Stimulated activated CD4-positive, alpha-beta T cell treated with anti-CD3 and anti-CD28 coated beads, TNF-alpha, amount 100 ng/mL, for 4 hours (primary cell): ENCODE results near the gene LRRC8C.
A peak's percentile ranks its signal among the peaks of the same experiment; 100 is the strongest.
"Not testable (repeated sequence)": the region's sequence is repeated elsewhere in the genome, so short reads cannot be mapped to it uniquely, and the experiment has no call there.

Experiments
- DNase-seq, 3 experiments: peaks; one replicate each; pipeline ENCODE4 v3.0.0-alpha.2; 2020; ENCODE audit warnings: low read depth in 3 of 3

LRRC8C gene

GRCh38 chr1:89703469-89703868, 70.5 kb downstream of the LRRC8C start:
- DNase-seq, result no peak

- DNase-seq, result no peak
These were observed 71.1 kb downstream of the LRRC8C start for GRCh38 chr1:89704014-89704413.

DNA sequence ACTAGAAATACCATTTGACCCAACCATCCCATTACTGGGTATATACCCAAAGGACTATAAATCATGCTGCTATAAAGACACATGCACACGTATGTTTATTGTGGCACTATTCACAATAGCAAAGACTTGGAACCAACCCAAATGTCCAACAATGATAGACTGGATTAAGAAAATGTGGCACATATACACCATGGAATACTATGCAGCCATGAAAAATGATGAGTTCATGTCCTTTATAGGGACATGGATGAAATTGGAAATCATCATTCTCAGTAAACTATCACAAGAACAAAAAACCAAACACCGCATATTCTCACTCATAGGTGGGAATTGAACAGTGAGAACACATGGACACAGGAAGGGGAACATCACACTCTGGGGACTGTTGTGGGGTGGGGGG, 72.0 kb downstream of the LRRC8C start:
- DNase-seq, result not testable (repeated sequence)

DNA sequence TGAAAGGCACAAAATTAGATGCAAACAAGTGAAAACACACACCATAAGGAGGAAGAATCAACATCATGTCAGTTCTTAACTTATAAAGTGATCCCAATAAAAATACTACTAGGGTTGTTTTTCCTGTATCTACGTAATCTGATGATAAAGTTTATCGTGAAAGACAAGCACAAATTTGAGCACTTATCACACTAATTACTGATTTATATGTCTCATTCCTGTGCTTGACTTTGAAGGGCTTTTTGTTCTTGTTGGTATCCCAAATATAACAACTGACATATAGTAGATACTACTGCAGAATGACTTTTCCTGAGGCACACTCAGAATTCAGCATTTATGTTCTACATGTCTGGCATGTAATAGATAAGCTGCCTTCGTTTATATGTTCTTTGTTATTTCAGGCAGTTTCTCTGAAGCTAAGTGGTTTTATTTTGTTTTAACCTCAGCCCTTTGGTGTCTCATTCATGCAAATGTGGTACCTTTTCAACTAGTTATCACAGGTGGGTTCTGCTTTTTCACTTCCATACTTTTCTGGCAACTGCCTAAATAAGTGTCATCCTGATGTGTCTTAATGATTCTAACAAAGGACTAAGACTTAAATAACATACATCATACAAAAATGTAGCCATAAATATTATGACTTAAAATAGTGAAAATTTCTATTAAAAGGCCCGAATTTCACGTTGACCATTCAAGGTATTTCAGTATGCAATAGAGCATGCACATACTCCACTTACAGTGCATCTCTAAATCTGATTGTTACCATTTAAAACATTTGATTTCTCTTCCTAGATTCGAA, 73.2 kb downstream of the LRRC8C start:
- no peak for DNase-seq

DNA sequence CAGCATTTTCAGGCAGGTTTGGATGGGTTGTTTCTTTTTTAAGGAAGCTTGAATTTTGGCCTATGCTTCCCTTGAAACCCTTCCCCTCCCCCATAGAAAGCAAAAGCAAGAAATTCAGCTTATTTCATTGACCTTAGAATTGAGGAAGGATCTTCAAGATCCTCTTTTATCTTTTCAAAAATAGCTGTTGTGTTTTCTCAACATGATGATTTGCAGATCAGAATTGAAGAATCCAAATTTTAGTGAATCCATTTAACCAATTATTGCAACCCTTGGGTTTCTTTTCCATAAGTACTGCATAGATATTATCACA, 73.7 kb downstream of the LRRC8C start:
- DNase-seq, result no peak

DNA sequence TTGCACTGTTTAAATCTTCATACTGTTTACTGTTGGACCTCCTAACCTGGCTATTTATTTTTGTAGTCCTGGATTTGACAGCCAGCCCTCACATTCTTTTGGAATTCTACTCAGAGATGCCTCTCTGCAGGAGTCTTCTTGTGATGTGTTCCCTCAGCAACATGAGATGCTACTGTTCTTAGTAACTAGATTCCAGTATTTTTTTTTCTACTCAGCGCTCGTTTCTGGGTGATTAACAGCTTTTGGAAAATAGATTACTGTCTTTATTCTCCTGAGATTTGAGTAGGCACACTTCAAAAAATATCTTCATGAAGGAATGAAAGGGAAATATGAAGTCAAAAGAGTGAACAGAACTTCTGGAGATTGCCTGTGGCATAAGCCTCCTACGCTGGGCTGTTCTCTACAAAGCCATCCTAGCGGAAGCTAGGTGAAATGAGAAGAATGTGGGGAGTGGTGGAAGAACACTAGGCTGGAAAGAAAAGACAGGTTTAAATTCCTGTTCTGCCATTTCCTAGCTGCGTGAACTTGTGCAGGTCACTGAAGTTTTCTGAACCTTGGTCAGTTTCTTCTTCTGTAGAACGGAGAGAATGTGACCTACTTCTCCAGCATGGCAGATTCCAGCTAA, 75.9 kb downstream of the LRRC8C start:
- no peak for DNase-seq

DNA sequence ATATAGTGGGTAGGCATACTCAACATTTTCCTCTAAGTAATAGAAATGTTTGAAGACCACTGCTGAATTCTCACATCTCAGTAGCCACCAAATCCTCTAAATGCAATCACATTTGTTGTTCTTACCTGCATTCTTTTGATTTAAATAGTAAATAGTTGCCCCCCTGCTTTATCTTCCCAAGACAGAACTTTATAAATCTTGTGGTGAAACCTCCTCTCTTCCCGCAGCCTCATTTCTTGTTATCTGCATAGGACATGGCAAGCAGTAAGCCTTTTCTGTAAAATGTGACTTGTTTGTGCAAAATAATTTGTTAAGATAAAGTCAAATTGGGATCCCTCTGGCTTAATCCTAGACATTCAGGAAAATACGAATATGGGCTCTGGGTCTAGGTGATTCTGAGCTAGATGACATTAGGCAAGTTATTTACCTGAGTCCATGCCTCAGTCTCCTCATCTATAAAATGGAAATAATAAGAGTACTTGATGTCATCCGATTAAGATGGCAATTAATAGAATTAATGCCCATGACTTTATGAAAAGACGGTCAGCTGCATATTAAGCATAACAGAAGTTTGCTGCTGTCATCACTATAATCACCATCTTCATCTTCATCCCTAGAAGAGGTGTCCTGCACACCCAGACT, 77.7 kb downstream of the LRRC8C start:
- no peak for DNase-seq

- no peak for DNase-seq
These were observed 78.3 kb downstream of the LRRC8C start for GRCh38 chr1:89711140-89711778.

GRCh38 chr1:89712420-89712819, 79.5 kb downstream of the LRRC8C start:
- DNase-seq, result no peak

DNA sequence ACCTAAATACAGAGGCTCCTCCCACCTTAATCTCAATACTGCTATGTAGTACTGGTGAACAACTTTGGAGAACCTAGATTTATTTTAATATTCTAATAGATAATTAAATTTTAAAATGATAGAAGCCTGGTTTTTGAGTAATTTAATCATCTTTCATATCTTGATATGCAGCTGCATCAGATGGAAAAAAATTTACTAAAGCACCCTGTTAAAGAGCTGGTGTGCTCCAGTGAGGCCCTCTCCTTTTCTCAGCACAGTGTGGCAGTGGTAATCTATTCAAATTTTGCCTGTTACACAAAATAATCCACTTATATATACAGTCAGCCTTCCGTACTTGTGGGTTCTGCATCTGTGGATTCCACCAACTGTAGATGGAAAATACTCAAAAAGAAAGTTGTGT, 82.8 kb downstream of the LRRC8C start:
- DNase-seq, result no peak

DNA sequence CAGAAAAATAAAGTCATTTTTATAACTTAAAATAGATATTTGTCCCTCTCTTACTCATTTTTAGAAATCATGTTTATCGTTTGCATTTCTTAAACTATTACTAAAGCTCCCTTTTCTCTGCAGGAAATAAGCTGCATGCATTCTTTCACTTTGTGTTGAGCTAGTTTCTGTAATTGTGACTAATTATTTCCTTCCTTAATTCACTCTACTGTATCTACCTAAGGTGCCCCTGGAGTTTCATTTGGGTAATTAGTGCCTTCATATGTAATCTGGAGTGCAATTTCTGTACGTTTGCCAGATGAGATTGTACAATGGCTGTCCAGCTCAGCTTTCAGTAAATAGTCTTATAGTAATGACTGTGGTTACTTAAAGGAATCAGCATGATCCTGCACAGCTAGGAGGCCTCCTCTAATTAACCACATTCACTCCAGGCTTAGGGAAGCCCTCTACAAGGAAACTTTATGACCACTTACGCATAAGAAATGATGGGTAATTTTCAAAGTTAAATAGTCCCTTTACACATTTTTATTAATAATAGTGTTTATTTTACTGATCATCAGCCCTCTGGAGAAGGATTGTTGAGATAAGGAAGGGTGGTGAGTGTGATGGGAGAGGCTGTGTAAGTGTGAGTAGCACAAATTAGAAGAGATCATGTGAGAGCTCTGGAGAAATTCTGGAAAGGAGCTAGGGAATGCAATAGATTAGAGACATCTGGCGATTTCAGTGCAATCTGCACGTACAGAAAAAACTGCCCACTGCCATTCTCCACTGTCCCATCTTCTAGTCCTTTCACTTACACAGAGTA, 86.8 kb downstream of the LRRC8C start:
- DNase-seq, result no peak

DNA sequence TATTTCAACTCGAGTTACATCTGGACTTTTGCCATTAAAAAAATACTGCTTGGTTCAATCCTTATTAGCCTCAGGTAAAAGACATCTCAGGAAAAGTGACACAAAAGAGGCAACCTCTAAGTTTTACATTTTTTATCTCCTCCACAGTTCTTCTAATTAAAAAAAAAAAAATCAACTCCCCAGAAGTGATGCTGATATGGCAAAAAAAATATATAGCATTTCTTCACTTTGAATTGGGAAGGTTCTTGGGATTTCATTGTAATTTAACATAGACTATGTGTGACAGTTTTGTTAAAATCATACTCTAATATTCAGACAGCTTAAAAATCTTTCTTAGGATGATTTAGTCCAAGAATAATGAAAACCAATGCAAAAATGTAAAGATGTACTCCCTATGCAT, 87.9 kb downstream of the LRRC8C start:
- no peak for DNase-seq

- peak in 1 of 3 experiments; percentile 13 for DNase-seq
These were observed 88.4 kb downstream of the LRRC8C start for GRCh38 chr1:89721351-89721750.

DNA sequence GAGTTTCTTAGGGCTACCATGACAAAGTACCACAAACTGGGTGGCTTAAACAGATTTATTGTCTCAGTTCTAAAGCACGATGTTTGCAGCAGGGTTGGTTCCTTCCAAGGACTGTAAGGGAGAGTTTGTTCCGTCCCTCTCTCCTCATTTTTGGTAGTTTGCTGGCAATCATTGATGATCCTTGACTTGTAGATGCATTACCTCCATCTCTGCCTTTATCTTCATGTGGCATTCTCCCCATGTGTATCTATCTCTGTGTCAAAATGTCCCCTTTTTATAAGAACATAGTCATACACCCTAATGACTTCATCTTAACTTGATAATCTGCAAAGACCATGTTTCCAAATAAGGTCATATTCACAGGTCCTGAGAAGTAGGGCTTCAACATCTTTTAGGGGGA, 90.2 kb downstream of the LRRC8C start:
- DNase-seq, result no peak

DNA sequence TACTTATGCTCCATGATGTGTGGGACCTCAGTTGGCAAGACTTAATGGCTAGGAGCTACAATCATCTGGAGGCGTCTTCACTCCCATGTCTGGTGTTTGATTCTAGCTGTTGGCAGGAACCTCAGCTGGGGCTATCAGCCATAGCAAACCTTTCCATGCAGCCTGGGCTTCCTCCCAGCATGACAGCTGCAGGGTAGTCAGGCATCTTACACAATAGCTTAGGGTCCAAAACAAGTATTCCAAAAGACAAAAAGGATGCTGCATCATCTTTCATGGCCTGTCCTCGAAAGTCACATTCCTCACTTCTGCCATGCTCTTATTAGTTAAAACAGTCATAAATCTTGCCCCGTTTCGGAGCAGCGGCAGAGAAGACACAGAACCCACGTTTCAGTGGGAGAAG, 90.9 kb downstream of the LRRC8C start:
- DNase-seq, result no peak

GRCh38 chr1:89724369-89725010, 91.6 kb downstream of the LRRC8C start:
- DNase-seq, result peak; percentile 36 to 46 (median 37)

GRCh38 chr1:89725011-89725370, 92.1 kb downstream of the LRRC8C start:
- DNase-seq, result peak in 2 of 3 experiments; percentile 14 to 27

GRCh38 chr1:89725631-89726030, 92.7 kb downstream of the LRRC8C start:
- DNase-seq, result no peak

DNA sequence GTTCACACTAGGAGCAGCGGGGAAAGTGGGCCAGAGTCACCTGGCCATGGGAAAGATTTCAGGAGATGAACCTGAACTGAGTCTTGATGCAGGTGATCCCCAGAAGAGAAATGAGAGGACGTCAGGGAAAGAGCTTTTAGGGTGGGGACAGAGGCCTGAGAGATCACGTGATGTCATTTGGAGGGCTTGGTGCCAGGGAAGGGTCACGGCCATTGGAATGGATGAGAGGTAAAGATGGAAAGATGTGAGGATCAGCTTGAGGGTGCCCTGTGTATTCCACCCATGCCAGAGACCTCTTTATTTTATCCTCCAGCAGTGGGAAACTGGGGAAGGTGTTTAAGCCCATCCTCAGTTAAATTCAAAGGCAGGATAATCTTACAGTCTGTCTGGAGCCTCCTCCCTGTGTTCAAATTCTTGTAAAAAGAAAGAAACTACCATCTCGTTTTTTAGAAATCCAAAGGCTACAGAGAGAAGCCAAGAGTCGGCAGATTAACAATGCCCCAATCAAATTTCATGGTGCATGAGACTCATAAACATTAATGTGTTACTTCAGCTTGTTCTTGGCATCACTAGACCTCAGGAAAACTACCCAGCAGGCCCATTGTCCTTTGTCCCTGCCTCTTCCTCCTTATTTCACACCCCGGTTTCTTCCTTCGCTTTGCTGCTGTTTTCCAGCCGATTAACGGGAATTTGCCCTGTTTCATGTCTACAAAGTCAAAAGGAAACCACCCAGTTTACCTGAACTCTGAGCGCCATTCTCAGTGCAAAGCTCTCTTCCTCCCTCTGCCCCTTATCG, 94.8 kb downstream of the LRRC8C start:
- no peak for DNase-seq

DNA sequence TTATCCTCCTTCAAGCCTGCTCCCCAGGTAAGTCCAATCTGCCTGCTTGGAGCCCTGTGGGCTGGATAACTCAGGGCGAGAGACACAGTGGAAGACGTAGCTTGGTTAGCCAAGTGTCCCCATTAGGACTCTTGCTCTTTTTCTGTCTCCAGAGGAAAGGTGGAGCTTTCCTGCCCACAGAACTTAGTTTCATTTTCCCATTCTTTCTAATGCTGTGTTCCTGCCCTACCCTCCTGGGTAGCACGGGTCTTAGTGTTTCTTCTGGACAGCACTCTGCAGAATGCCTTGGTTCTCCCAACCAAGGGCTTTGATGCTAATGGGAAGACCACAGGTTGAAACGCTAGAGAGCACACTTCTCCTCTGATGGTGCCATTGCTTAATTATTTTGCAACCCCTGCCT, 95.5 kb downstream of the LRRC8C start:
- DNase-seq, result no peak

DNA sequence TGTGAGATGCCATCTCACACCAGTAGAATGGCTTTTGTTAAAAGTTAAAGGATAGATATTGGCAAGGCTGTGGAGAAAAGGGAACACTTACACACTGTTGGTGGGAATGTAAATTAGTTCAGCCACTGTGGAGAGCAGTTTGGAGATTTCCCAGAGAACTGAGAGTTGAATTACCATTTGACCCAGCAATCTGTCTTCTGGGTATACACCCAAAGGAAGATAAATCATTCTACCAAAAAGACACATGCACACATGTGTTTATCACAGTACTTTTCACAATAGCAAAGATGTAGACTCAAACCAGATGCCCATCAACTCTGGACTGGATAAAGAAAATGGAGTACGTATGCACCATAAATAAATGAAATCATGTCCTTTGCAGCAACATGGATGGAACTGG, 99.3 kb downstream of the LRRC8C start:
- no peak for DNase-seq
